VCaP (cell line): Measurements from ENCODE around the gene MGLL.

Experiments
- H3K27ac ChIP-seq: fragments of 450-650 bp; 2 replicates; pipeline ENCODE4 v1.5.1; 2017
- CTCF ChIP-seq: fragments of 450-650 bp; conservative IDR thresholded peaks from 2 replicates; pipeline ENCODE4 v1.5.1; 2017; ENCODE audit warnings: mild to moderate bottlenecking, moderate library complexity

MGLL gene

GRCh38 chr3:127730171-127730570 is 92.1 kb downstream of the MGLL start:
- no peak overlapping the region; the same call in 1 of the 2 replicates for H3K27ac ChIP-seq
- no peak for TF ChIP-seq CTCF

GRCh38 chr3:127729556-127730056 is 92.7 kb downstream of the MGLL start:
- TF ChIP-seq CTCF: no peak
- no peak overlapping the region; the same call in 1 of the 2 replicates for H3K27ac ChIP-seq

GRCh38 chr3:127728417-127729015 is 93.8 kb downstream of the MGLL start:
- no peak overlapping the region for H3K27ac ChIP-seq
- TF ChIP-seq CTCF: no peak

- H3K27ac ChIP-seq: no peak overlapping the region
- no peak for TF ChIP-seq CTCF
Observed at GRCh38 chr3:127726894-127727293, 95.4 kb downstream of the MGLL start.

GRCh38 chr3:127723011-127723567 is 99.2 kb downstream of the MGLL start:
- peak overlapping the region; percentile 95 for H3K27ac ChIP-seq
- no peak for TF ChIP-seq CTCF

GRCh38 chr3:127722091-127722784 is 100.1 kb downstream of the MGLL start:
- H3K27ac ChIP-seq: peak overlapping the region; percentile 95
- TF ChIP-seq CTCF: no peak
